Retina (tissue), 1 donor: ENCODE data around the gene SOBP.
A peak's percentile ranks its signal among the peaks of the same experiment; 100 is the strongest.

Experiments used
- DNase-seq: peaks from one replicate; pipeline ENCODE4 v3.0.0-alpha.2; 2016

Gene SOBP

GRCh38 chr6:107554918-107555317 lies 65.0 kb downstream of the SOBP start:
- no peak for DNase-seq

GRCh38 chr6:107555449-107555848 lies 65.5 kb downstream of the SOBP start:
- DNase-seq: peak; percentile 84

- DNase-seq: peak; percentile 23
Observed at GRCh38 chr6:107556082-107556481, 66.2 kb downstream of the SOBP start.

GRCh38 chr6:107557698-107558097 lies 67.8 kb downstream of the SOBP start:
- DNase-seq: no peak

- DNase-seq: no peak
Observed at GRCh38 chr6:107560657-107561056, 70.7 kb downstream of the SOBP start.

DNA sequence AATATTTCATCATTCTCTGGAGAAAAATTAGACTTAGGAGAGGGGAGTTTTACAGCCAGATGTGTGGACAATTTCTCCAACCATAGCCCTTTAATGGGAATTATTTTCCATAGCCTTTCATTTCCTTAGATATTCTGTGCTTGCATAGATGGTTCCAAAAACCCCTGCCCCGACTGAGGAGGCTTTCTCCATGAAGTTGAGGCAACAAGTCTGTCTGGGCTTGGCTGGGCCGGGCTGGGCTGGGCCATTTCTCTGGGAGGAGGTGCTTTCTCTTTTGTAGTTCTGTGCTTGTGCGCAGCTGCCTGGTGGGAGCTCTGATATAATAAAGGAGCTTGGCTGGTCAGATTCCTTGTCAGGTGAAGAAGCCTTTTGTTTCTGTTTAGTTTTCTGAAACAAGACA lies 71.4 kb downstream of the SOBP start:
- DNase-seq: no peak

- no peak for DNase-seq
Observed at GRCh38 chr6:107563694-107564588, 74.0 kb downstream of the SOBP start.

GRCh38 chr6:107564589-107564951 lies 74.7 kb downstream of the SOBP start:
- no peak for DNase-seq

GRCh38 chr6:107565165-107565723 lies 75.3 kb downstream of the SOBP start:
- DNase-seq: no peak

GRCh38 chr6:107567643-107568042 lies 77.7 kb downstream of the SOBP start:
- DNase-seq: no peak

DNA sequence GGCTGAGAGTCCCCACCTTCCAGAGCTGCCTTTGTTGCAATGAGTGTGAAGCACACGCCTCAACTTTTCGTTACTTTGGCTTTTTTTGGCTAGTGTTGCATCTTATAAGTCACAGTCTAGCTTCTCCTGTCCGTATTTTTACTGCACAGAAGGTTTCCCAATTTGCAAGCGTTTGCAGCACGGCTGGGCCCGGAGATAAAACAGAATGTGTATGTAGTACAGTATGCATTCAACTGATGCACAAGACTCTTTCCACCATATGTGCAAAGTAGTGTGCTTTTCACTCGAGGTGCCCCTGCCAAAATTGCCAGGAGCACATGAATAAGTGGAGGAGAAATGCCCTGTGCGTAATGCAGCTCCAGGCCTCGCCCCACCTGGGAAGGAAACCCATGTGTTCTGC lies 79.6 kb downstream of the SOBP start:
- no peak for DNase-seq

DNA sequence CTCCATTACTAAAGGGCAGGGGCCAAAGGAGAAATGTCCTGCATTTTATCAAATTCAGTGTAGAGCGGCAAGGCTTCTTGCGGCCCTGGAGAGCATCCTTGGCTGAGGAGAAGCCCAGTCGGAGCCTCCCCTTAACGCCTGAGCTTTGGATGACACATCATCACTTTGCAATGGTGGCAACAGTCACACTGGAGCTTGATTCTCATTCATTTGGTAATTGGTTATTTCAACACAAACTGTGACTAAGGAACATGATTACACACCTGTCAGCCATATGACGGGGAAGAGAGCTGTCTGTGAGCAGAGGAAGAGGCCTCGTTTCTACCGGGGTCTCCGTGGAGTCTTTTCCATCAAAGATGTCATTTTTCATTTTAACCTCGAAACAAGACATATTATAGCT lies 81.4 kb downstream of the SOBP start:
- no peak for DNase-seq

GRCh38 chr6:107572886-107573285 lies 83.0 kb downstream of the SOBP start:
- no peak for DNase-seq

GRCh38 chr6:107574856-107575255 lies 84.9 kb downstream of the SOBP start:
- no peak for DNase-seq

DNA sequence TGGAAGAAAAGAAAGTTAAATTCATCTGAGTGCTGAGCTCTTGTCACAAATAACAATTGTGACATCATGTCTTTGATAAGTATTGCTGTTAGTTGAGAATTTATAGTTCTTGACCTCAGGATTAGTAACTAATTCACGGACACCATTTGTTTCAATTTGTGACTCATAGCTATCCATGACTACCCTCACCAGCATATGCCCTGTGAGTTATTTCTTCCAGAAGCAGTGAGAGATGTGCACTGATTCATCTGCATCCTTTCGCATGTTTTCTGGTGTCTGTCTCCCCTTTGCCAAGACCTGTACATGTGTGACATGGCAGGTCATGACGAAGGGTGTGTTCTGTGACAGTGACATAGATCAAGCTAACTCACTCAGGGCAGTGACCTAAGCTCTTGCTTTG lies 86.9 kb downstream of the SOBP start:
- no peak for DNase-seq

GRCh38 chr6:107578642-107579341 lies 88.9 kb downstream of the SOBP start:
- peak; percentile 21 for DNase-seq

GRCh38 chr6:107579456-107580056 lies 89.6 kb downstream of the SOBP start:
- no peak for DNase-seq

- no peak for DNase-seq
Observed at GRCh38 chr6:107582086-107582485, 92.2 kb downstream of the SOBP start.

DNA sequence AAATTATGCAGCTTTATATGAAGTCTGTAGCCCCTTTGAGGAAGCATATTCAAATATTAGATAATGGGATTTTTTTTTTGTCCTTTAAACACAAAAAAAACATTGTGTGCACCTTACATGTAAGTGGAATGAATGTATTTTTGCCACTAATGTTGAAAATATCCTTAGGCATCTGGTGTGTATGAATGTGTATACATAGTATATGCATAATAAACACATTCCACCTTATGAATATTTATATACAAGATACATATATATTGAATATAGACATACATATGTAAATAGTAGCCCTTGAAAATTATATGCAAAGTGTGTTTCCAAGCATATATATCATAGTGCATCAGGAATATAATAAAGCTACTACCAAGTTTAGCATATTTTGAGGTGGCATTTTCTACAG lies 94.8 kb downstream of the SOBP start:
- DNase-seq: no peak

DNA sequence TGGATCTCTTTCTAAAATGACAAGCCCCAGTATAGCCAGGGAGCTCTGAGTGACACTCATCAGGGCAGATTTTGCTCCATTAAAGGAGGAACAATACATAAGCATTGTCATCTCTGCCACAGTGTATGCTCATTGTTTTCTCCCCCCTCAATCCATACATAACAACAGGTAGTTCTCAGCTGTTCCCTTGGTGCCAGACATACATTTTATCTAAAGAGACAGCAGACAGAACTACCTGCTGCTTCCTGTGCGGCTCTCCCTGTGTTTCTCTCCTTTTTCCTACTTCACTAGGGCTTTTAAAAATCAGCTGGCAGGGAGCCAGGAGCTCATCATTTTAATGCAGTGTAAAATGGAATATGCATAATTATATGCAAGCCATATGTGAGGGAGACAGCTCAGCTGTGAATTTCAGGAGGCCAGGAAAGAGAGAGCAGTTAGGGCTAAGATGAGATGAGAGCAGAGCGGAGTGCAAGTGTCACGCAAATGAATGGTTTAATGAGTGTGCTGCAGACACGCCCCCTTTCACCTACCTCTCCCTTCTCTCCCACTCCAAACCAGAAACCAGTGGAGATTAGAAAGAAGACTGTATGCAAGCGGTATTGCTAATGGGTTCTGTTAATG lies 96.0 kb downstream of the SOBP start:
- peak; percentile 17 for DNase-seq

DNA sequence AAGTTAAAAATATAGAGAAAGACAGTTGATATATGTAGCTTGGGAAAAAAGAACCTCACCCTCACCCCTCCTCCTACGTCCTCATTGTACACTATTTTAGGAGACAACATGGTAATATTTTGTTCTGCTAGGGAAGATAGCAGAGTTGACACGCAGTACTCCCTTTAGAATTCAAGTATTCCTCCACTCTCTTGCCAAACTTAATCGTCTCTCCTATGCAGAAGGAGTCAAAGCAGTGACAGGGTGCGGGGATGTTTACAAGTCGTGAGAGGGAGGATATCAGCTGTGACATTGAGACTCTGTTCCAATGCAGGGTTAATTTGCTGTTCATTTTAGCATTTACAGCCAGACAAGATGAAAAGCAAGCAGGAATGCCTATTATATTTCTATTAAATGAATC lies 97.5 kb downstream of the SOBP start:
- no peak for DNase-seq

- DNase-seq: no peak
Observed at GRCh38 chr6:107589199-107589598, 99.3 kb downstream of the SOBP start.

DNA sequence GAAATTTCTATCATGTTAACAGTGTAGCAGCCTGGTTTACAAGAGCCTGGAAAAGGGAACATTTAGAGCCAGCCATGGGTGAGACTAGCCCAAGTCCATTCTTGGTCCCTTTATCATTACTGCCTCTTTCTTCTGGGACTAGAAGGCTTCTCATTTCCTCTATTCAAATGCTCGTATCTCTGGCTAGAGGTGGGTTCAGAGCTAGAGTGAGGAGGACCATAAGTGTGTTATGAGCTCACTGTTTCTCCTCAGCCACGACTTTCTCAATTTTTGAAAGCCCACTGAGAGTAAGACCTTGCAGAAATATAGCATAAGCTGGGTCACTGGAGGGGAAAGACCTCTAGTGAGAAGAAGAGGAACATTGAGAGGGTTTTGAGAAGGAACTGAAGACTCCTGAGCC lies 100.0 kb downstream of the SOBP start:
- DNase-seq: no peak
